BJ (cell line): ENCODE measurements around the gene NTRK3. TPM values are rescaled to one million over a fixed set of nuclear protein-coding genes. Genes with fewer than 3 reads are reported as not detected.

ENCODE experiments used
- CTCF ChIA-PET: fragments of 350-600 bp; formaldehyde crosslinking; extraction: SDS; loops from one replicate; lab custom pipeline; 2021; ENCODE audit warnings: antibody characterized with exemption, inconsistent platforms; lab: Yijun Ruan, JAX
- POLR2A ChIA-PET: fragments of 300-600 bp; sonication (Branson Sonifier 250); formaldehyde crosslinking; extraction: SDS; loops from one replicate; lab custom pipeline; 2021; ENCODE audit warnings: antibody characterized with exemption; lab: Charles Lee
- DNase-seq: peaks from one replicate; pipeline ENCODE4 v3.0.0-alpha.2; 2011; ENCODE audit warnings: low read depth
- H3K27me3 ChIP-seq: 2 replicates; pipeline ENCODE4 v1.6.0; 2011; ENCODE audit warnings: low read length; ENCODE audit not compliant: control insufficient read depth, insufficient read depth
- H3K36me3 ChIP-seq: 2 replicates; pipeline ENCODE4 v1.5.1; 2011; ENCODE audit warnings: low read length; ENCODE audit not compliant: control insufficient read depth, insufficient read depth
- H3K4me3 ChIP-seq: 2 replicates; pipeline ENCODE4 v1.5.1; 2011; ENCODE audit warnings: low read depth, mild to moderate bottlenecking, control low read depth, low read length
- CTCF ChIP-seq: IDR thresholded peaks from 2 replicates; pipeline ENCODE4 v1.5.1; 2011; ENCODE audit warnings: low read depth, mild to moderate bottlenecking, control low read depth, inconsistent platforms, low read length, moderate library complexity; ENCODE audit not compliant: insufficient read depth
- polyA plus RNA-seq: library from polyadenylated mRNA; depleted of rRNA; stranded (reverse); fragments of >200 nt; gene quantifications from 2 replicates; pipeline ENCODE4 v1.2.3, GENCODE V29; 2011

NTRK3 gene
- polyA plus RNA-seq, 1 experiment, result 0.12 TPM

- TF ChIP-seq CTCF, result no peak
- ChIA-PET POLR2A (no interaction called here), CTCF (interaction anchor here (3.8 kb wide), 1 partner anchor 9 kb away, joined by 26 read pairs; no protein-coding TSS in a partner anchor)
- no peak for DNase-seq
- Histone ChIP-seq H3K36me3 (no peaks in the 10 kb centered on the region), H3K27me3 (peaks cover 2% of the 10 kb centered on the region; the same call in 1 of the 2 replicates), H3K4me3 (no peak overlapping the region)
These were observed 26.1 kb upstream of the NTRK3 start for GRCh38 chr15:88282614-88283013.

- Histone ChIP-seq H3K4me3 (no peak overlapping the region), H3K36me3 (no peaks in the 10 kb centered on the region), H3K27me3 (peaks cover 4% of the 10 kb centered on the region; the same call in 1 of the 2 replicates)
- no peak for TF ChIP-seq CTCF
- DNase-seq, result no peak
- POLR2A ChIA-PET, result no interaction called here
- CTCF ChIA-PET, result interaction anchor here (3.0 kb wide), 2 partner anchors 171 to 178 kb away, joined by 10 to 11 read pairs; no protein-coding TSS in a partner anchor
These were observed 20.4 kb upstream of the NTRK3 start for GRCh38 chr15:88276821-88277410.

- CTCF ChIA-PET, result interaction anchor here (0.7 to 4.0 kb wide), 11 partner anchors 8 to 179 kb away, joined by 3 to 32 read pairs (median 7); no protein-coding TSS in a partner anchor
These were observed 19.3 kb upstream of the NTRK3 start for GRCh38 chr15:88275804-88276203.

GRCh38 chr15:88274553-88275460 lies 18.3 kb upstream of the NTRK3 start:
- peaks cover 2% of the 10 kb centered on the region for H3K27me3 ChIP-seq
- TF ChIP-seq CTCF, result peak; percentile 91
- ChIA-PET POLR2A (no interaction called here), CTCF (interaction anchor here (0.6 to 4.0 kb wide), 25 partner anchors 9 to 1677 kb away, joined by 3 to 32 read pairs (median 4); no protein-coding TSS in a partner anchor)
- no peak overlapping the region for H3K4me3 ChIP-seq
- DNase-seq, result no peak
- no peaks in the 10 kb centered on the region for H3K36me3 ChIP-seq

More at GRCh38 chr15:88275804-88276203, 19.3 kb upstream of the NTRK3 start:
- TF ChIP-seq CTCF, result no peak
- Histone ChIP-seq H3K27me3 (peaks cover 2% of the 10 kb centered on the region; the same call in 1 of the 2 replicates), H3K4me3 (no peak overlapping the region), H3K36me3 (no peaks in the 10 kb centered on the region)
- no peak for DNase-seq
- POLR2A ChIA-PET, result no interaction called here

- CTCF ChIA-PET, result interaction anchor here (0.6 to 5.7 kb wide), 4 partner anchors 11 to 594 kb away, joined by 3 to 30 read pairs (median 14); no protein-coding TSS in a partner anchor
- H3K4me3 ChIP-seq, result no peak overlapping the region
- H3K27me3 ChIP-seq, result peaks cover 2% of the 10 kb centered on the region
- TF ChIP-seq CTCF, result no peak
- DNase-seq, result no peak
- H3K36me3 ChIP-seq, result no peaks in the 10 kb centered on the region
- POLR2A ChIA-PET, result no interaction called here
These were observed 15.9 kb upstream of the NTRK3 start for GRCh38 chr15:88272421-88272820.
